Transverse colon (tissue), 4 donors: Measurements from ENCODE around the gene PYCR2.

ENCODE experiments used
- CTCF ChIP-seq, 5 experiments: fragments of 200-600 bp in 3 of 5; fragments of 450-650 bp in 2 of 5; sonication (generic) in 3 of 5; IDR thresholded peaks; 1 replicate in 2 of 5; 2 replicates in 3 of 5; pipeline ENCODE4 v1.5.1; 2016 to 2017; ENCODE audit warnings: antibody characterized with exemption in 5 of 5, inconsistent platforms in 3 of 5, mild to moderate bottlenecking in 2 of 5, moderate library complexity in 1 of 5
- EP300 ChIP-seq: sonication (generic); formaldehyde crosslinking; IDR thresholded peaks from one replicate; pipeline ENCODE4 v1.6.1; 2017; ENCODE audit warnings: antibody characterized with exemption, low read depth
- POLR2A ChIP-seq: fragments of 450-650 bp; IDR thresholded peaks from one replicate; pipeline ENCODE4 v1.6.1; 2016; ENCODE audit warnings: antibody characterized with exemption, mild to moderate bottlenecking, moderate library complexity
- POLR2AphosphoS5 ChIP-seq, 3 donors: sonication (generic); formaldehyde crosslinking; IDR thresholded peaks; one replicate each; pipeline ENCODE4 v1.6.1; 2016; ENCODE audit warnings: antibody characterized with exemption in 3 of 3

GRCh38 chr1:225887030-225887314 is 37.1 kb downstream of the PYCR2 start:
- TF ChIP-seq CTCF (IDR thresholded peaks at IDR 0.05) (no peak), POLR2A (no peak), EP300 (no peak), POLR2AphosphoS5 (IDR thresholded peaks at IDR 0.05) (no peak)
